Measurements from ENCODE around the gene KRT73.

KRT73 gene

DNA sequence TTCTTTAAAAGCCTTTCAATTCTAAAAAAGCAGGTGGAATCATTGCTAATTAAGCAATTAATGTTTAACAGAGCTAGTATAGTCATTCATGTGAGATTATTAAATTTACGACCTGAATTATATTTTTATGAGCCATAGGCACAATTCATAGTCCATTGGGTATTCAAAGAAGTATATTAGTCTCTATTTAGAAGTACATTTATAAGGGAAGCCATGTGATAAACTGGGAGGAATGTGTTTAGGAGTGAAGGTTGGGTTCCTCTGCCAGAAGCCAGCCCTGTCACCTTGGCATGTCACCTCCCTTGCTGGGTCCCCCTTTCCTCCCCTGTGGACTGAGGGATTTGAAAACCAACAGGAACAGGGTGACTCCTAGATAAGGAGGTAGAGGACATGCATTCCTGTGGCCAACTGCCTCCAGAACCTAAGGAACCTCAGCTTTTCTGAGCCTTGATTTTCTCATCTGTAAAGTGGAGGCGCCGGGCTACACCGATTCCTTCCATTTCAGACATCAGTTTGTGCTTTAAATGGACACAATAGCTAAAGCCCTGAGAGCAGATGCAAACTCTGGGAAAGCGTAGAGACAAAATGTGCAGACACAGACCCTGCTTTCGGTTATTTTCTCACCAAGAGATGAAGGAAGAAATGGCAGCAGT is 39.0 kb upstream of the KRT73 start:
- no peak overlapping the region for H3K4me3 ChIP-seq (ENCODE audit: low read depth, low read length)
- no peak for TF ChIP-seq CTCF (IDR thresholded peaks at IDR 0.05; ENCODE audit: low read depth, low read length, missing control alignments)
- DNase-seq (ENCODE audit: low read depth) = no peak
- in situ Hi-C loops (cut with HindIII; ENCODE audit: low sequenced_read_pairs) = no loop called here

GRCh38 chr12:52656616-52657015 is 38.3 kb upstream of the KRT73 start:
- no peak for DNase-seq (ENCODE audit: low read depth)
- in situ Hi-C loops (cut with HindIII; ENCODE audit: low sequenced_read_pairs) = no loop called here
- no peak for TF ChIP-seq CTCF (IDR thresholded peaks at IDR 0.05; ENCODE audit: low read depth, low read length, missing control alignments)
- no peak overlapping the region for H3K4me3 ChIP-seq (ENCODE audit: low read depth, low read length)

DNA sequence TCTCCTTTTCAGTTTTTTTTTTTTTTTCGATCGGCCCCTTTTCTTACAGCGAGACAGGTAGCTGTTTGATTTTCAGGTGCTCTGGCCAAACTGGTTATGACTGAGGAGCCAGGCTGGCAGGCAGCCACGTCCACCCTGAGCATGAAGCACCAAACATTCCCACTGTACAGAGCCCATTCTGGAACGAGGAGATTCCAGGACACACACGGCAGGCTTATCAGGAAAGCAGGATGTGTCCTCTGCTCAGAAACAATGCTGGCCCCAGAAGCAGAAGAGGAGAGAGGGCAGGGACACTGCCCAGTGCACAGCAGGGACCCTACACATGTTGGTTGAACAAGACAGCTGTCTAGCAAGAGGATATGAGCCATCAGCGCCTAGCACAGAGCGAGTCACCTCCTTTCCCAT is 37.4 kb upstream of the KRT73 start:
- no peak for DNase-seq (ENCODE audit: low read depth)
- TF ChIP-seq CTCF (IDR thresholded peaks at IDR 0.05; ENCODE audit: low read depth, low read length, missing control alignments) = no peak
- in situ Hi-C loops (cut with HindIII; ENCODE audit: low sequenced_read_pairs) = no loop called here
- H3K4me3 ChIP-seq (ENCODE audit: low read depth, low read length) = no peak overlapping the region

DNA sequence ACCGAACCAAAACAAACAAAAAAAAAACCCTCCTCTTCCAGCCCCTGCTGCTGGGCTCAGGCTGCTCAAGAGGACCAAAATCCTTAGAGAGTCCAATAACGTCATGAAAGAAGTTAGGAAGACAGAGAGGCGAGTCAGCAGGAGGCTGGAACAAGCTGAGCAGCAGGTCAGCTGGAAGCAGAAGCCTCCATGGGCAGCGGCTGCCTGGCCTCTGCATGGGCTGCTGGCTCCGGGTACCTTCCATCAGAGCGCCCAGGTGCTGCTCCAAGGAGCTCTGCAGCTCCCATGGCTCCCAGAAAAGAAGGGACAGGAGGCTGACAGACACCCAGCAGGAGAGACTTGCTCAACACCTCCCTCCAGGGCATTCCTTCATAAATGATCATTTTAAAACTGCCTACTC is 36.9 kb upstream of the KRT73 start:
- no peak for TF ChIP-seq CTCF (IDR thresholded peaks at IDR 0.05; ENCODE audit: low read depth, low read length, missing control alignments)
- no peak overlapping the region for H3K4me3 ChIP-seq (ENCODE audit: low read depth, low read length)
- in situ Hi-C loops (cut with HindIII; ENCODE audit: low sequenced_read_pairs) = no loop called here
- DNase-seq (ENCODE audit: low read depth) = no peak

DNA sequence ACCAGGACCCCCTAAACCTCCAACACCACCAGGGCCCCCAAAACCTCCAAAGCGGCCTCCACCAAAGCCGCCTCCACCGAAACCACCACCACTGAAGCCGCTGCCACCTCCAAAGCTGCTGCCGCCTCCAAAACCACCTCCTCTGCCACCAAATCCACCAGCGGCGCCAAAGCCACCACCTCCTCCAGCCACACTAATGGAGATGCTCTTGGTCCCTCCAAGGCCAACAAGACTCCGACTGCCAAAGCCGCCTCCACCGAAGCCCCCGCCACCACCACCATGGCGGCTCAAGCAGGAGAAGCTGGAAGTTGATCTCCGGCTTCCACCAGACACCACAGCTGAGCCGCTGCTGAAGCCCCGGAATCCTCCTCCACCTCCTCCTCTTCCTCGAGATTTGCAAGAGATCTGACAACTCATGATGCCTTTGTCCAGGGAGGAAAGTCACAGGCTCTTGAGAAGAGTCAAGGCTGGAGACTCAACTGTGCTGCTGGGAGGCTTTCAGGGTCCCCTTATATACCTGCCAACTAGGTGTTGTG is 33.4 kb upstream of the KRT73 start, which contains the start of gene KRT2:
KRT2 (minus strand) TSS at position 486 of the 536 bp plus-strand sequence; CDS start at position 417, 69 bp downstream.
- in situ Hi-C loops (cut with HindIII; ENCODE audit: low sequenced_read_pairs) = no loop called here
- TF ChIP-seq CTCF (IDR thresholded peaks at IDR 0.05; ENCODE audit: low read depth, low read length, missing control alignments) = no peak
- no peak for DNase-seq (ENCODE audit: low read depth)
- no peak within 1 kb of the TSS for H3K4me3 ChIP-seq (ENCODE audit: low read depth, low read length)

- in situ Hi-C loops (cut with HindIII; ENCODE audit: low sequenced_read_pairs) = no loop called here
- H3K4me3 ChIP-seq (ENCODE audit: low read depth, low read length) = no peak overlapping the region
- no peak for DNase-seq (ENCODE audit: low read depth)
- no peak for TF ChIP-seq CTCF (IDR thresholded peaks at IDR 0.05; ENCODE audit: low read depth, low read length, missing control alignments)
These were observed 32.2 kb upstream of the KRT73 start for GRCh38 chr12:52650520-52651081.

All from astrocyte of the cerebellum (primary cell).